GM11168 (cell line): Measurements from ENCODE around the gene PAPPA.

Source experiments
- in situ Hi-C: fragments of 300-500 bp; cut with MboI; formaldehyde crosslinking; loops from one replicate; pipeline ENCODE4 v1.12.0; 2022; ENCODE audit warnings: low sequenced_read_pairs; ENCODE audit not compliant: unreplicated experiment

Gene PAPPA

GRCh38 chr9:116212986-116213692 lies 59.5 kb downstream of the PAPPA start:
- in situ Hi-C loops, result no loop called here

GRCh38 chr9:116213693-116214047 lies 60.1 kb downstream of the PAPPA start:
- in situ Hi-C loops, result no loop called here

GRCh38 chr9:116218399-116218798 lies 64.8 kb downstream of the PAPPA start:
- in situ Hi-C loops, result no loop called here

DNA sequence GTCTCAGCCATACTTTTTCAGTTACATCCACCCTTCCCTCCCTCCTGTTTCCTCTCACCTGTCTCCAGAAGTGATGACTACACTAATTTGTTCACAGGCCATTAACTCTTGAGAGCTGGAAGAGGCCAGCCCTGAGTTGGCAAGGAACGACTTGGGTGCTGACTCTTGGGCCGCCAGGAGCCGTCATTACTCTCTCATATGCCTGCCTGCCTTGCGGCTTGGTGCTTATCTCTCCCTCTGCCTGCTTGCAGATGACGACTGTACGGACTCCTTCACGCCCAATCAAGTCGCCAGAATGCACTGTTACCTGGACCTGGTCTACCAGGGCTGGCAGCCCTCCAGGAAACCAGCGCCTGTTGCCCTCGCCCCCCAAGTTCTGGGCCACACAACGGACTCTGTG lies 66.1 kb downstream of the PAPPA start:
- in situ Hi-C loops, result no loop called here

DNA sequence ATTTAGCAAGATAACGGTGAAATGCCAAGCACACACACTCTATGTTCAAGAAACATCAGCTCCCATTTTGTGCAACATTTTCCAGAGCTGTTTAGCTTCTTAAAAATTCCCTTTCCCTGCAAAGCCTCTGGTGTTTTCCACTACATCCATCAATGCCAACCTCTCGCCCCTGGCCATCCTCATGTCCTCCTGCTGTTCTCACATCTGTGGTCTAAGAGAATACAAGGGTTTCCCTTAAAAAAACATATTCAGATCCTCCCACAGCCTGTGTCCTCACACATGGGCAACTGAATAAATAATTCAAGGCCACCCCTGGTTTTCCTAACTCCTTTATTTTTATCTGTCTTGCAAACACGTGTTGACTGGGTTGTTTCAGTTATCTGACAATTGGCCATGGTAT lies 70.3 kb downstream of the PAPPA start:
- in situ Hi-C loops, result no loop called here

- in situ Hi-C loops, result no loop called here
Observed at GRCh38 chr9:116230051-116230632, 76.6 kb downstream of the PAPPA start.

DNA sequence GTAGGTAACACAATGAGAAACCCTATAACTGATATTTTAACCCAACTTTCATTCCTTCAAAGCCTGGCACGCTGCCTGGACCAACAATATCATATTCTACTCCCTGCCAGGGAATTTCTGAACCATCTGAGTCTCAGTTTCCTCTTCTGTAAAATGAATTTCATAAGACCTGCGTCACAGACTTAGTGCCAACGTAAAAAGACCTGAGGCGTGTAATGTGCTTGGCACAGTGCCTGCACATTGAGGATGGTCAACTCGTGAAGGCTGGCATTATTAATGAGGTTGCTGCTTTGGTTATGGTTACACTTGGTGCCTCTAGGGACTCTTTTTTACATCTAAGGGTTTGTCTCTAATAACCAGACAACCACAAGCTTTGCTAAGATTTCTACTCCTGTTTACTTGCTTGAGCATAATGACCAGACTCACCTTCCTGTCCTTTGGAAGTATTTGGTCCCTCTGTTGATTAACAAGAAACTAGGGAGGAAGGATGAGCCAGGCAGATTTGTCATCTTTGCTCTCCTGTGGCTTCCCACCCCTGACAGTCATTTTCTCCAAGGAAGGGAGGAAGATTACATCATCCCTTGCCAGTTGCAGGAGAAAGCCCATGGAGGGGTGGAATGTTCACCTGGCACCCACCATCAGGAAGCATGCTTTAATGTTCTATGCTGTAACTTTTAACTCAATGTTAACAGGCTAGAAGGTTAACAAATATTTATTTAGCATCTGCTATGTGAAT lies 79.0 kb downstream of the PAPPA start:
- in situ Hi-C loops, result no loop called here

DNA sequence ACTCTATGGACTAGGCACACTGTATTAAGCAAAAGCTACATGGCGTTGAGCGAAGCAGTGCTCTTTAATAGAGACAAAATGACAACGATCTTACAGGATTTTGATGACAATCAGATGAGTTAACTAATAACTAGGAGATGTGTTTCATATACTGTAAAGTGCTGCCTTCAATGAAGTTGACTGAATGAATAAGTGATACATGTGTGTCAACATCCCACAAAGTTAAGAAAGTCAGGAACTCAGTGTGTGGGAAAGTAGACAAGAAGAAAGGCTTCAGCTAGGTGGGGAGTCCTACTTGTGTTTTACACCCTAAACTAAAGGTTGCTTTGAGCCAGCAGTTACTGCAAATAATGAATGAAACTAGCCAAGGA lies 79.6 kb downstream of the PAPPA start:
- in situ Hi-C loops, result no loop called here

DNA sequence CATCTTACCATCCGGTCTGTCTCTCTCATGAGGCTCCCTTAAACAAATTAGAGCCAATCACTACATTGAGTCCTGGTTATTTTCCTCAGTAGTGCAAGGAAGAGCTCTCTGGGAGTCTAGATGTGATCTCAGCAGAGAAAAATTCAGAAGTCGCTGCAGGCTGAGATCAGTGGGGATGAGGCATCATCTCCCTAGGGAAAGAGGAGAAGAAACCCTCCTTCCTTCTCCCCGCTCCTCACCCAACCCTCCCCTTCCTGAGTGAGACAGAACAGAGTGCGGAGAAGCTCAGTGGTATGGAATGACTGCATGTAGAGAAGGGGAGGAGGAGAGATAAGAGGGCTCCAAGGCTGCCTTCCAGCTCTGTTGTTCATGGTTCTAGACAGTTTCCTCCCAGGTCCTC lies 80.5 kb downstream of the PAPPA start:
- in situ Hi-C loops, result no loop called here

- in situ Hi-C loops, result no loop called here
Observed at GRCh38 chr9:116236979-116237378, 83.4 kb downstream of the PAPPA start.

- in situ Hi-C loops, result no loop called here
Observed at GRCh38 chr9:116237456-116237855, 83.9 kb downstream of the PAPPA start.

GRCh38 chr9:116238225-116238624 lies 84.6 kb downstream of the PAPPA start:
- in situ Hi-C loops, result no loop called here

GRCh38 chr9:116238776-116239340 lies 85.3 kb downstream of the PAPPA start:
- in situ Hi-C loops, result no loop called here

DNA sequence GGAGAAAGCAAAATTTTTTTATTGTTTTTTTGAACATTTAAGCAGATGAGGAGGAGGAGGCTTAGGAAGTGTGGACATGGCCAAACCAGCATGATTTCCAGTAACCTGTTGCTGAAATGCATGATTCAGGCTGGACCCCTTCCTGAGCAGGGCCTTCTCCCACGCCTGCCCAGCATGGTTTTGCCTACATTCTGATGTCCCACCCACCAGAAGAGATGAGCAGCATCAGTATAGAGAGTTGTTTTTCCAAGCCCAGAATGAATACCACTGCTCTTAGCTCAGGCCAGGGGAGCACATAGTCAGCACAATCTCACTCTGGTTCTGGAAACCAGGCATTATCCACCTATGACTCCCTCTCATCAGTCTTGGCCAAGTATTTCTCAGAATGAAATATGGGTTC lies 90.1 kb downstream of the PAPPA start:
- in situ Hi-C loops, result no loop called here

DNA sequence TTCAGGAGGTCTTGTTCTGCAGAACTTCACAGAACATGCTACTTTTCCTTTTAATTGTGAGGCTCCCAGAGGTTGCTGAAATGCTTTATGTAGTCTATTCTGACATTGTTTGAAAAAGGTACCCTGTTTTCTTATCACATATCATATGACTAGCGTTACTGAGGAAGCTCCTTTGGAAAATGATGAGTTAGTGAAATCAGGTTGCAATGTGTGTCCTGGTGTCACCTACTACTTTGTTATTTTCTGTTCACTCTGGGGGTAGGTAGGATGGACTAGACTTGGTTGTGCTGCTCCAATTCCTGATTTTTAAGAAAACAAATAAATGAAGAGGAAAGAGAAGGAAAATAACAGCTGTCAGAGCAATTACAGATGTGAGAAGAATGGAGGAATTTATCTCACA lies 93.7 kb downstream of the PAPPA start:
- in situ Hi-C loops, result no loop called here

DNA sequence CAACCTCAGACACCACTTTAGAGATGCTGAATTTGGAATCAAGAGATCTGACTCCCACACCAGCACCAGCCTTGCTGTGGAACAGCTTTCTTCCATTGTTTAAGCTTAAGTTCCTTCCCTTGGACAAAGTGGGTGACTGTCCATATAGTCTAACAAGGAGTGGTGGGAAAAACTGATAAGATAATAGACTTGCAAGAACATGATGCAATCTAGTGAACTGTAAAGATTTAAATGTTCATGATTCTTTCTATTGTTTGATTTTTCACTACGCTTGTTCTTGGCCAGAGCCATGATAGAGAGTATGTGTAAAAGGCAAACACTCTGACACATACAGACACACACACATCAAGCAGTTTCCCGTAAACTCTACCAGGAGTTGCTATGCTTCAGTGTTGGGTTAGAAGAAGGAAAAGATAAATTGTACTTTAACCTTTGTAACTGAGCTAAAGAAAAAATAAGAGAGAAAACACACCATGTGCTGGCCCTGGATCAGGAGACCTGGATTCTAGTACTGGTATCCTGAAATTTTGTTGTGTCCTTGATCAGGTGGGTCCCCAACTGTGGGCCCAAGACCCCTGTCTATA lies 94.3 kb downstream of the PAPPA start:
- in situ Hi-C loops, result no loop called here

GRCh38 chr9:116250891-116251290 lies 97.3 kb downstream of the PAPPA start:
- in situ Hi-C loops, result no loop called here

DNA sequence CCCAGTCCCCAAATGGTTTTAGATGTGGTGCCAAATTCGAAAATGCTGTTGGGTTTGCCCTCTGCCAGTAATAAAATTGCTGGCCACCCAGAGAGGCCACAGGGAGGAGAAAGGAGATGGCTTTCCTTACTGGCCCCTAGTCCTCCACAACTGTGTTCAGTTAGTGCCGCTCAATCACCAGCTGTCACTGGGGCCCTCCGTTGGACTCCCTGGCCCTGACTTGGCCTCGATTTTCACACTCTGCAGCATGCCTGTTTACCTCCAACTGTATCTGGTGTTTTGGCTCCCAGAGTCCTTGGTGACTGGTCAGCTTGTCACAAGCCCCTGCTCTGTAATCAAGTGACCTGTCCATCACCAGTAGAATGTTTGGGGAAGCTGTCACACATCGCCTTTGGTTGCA lies 97.8 kb downstream of the PAPPA start:
- in situ Hi-C loops, result no loop called here

- in situ Hi-C loops, result no loop called here
Observed at GRCh38 chr9:116260531-116260930, 106.9 kb downstream of the PAPPA start.

DNA sequence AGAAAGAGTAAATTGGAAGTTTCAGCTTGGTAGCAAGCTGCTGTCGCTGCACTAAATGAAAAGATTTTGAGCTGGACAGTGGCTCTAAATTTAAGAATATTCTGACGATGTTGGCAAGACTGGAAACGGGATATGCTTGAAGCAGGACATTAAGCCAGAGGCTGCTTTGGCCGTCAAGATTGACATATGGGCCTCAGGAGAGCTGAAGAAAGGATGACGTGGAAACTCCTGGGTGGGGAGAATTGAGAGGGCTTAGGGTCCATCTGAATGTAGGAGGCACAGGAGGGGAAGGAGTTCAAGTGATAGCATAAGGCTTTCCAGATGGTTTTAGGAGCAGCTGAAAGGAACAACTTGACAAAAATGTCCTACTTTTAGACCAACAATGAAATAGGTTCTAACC lies 108.9 kb downstream of the PAPPA start:
- in situ Hi-C loops, result no loop called here

DNA sequence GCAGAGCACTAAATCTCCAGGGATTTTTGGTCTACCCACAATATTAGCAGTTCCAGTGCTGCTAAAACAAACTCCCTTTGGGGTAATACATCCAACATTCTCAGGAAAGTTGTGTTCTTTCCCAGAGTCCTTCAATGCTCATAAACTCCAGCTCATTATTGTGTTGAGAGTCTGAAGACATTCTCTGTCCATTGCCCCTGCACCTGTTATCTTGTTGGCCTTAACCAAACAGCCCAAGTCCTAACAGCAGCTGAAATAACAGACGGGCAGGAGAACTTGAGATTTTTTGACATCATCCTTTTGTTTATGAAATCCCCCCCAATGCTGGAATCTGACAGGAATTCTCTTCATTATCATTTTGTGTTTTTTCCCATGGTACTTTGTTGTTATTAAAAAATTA lies 110.8 kb downstream of the PAPPA start:
- in situ Hi-C loops, result no loop called here
